Panc1 (cell line): ENCODE measurements around the gene IFNA1. TPM values are rescaled to one million over a fixed set of nuclear protein-coding genes. Genes with fewer than 3 reads are reported as not detected.

Experiments
- ATAC-seq: fragments of 200-7000 bp; cut with Tn5 transposase; 2 replicates; pipeline ENCODE4 v1.9.1; 2020; ENCODE audit warnings: mild to moderate bottlenecking, moderate library complexity
- Bru-seq: library from RNA; stranded (reverse); fragments of 400-500 nt; gene quantifications from one replicate; lab custom pipeline; 2021; lab: Mats Ljungman, UMichigan
- BruChase-seq, 2 experiments: library from RNA; stranded (reverse); fragments of 400-500 nt; gene quantifications; one replicate each; lab custom pipeline; 2021; lab: Mats Ljungman, UMichigan
- BruUV-seq: library from RNA; stranded (reverse); fragments of 400-500 nt; replicated peaks from 2 replicates; lab custom pipeline; 2021; lab: Mats Ljungman, UMichigan
- CTCF ChIA-PET: fragments of 300-600 bp; sonication (Branson Sonifier 250); formaldehyde crosslinking; loops from one replicate; lab custom pipeline; 2022; ENCODE audit warnings: antibody characterized with exemption; lab: Charles Lee
- POLR2A ChIA-PET: fragments of 300-600 bp; sonication (Branson Sonifier 250); formaldehyde crosslinking; loops from one replicate; lab custom pipeline; 2022; ENCODE audit warnings: antibody characterized with exemption; lab: Charles Lee
- DNase-seq: peaks from one replicate; pipeline ENCODE4 v3.0.0-alpha.2; 2010; ENCODE audit warnings: low read depth, low spot score
- H3K27ac ChIP-seq: 2 replicates; pipeline ENCODE4 v1.5.1; 2011; ENCODE audit warnings: mild to moderate bottlenecking, low read length, inconsistent platforms
- H3K27me3 ChIP-seq: fragments of 200-500 bp; sonication (Bioruptor generic); 2 replicates; pipeline ENCODE4 v1.6.0; 2014; ENCODE audit warnings: low read length, inconsistent platforms; ENCODE audit not compliant: control insufficient read depth, insufficient read depth
- H3K36me3 ChIP-seq: fragments of 200-500 bp; sonication (Bioruptor generic); 2 replicates; pipeline ENCODE4 v1.5.1; 2014; ENCODE audit warnings: inconsistent platforms, mild to moderate bottlenecking, low read length, moderate library complexity; ENCODE audit not compliant: control insufficient read depth, insufficient read depth
- H3K4me1 ChIP-seq: 2 replicates; pipeline ENCODE4 v1.5.1; 2011; ENCODE audit warnings: inconsistent platforms, mild to moderate bottlenecking, low read length, moderate library complexity; ENCODE audit not compliant: control insufficient read depth, insufficient read depth
- H3K4me3 ChIP-seq, 2 experiments: 2 replicates each; pipeline ENCODE4 v1.5.1; 2011 to 2012; ENCODE audit warnings: low read depth in 2 of 2, low read length in 2 of 2, mild to moderate bottlenecking in 2 of 2, inconsistent platforms in 1 of 2, moderate library complexity in 1 of 2
- H3K9me3 ChIP-seq: fragments of 200-500 bp; sonication (Bioruptor generic); 2 replicates; pipeline ENCODE4 v1.5.1; 2014; ENCODE audit warnings: low read depth, mild to moderate bottlenecking, inconsistent platforms, low read length, moderate library complexity; ENCODE audit not compliant: control insufficient read depth, insufficient read depth
- CTCF ChIP-seq: fragments of 450-650 bp; IDR thresholded peaks from 2 replicates; pipeline ENCODE4 v1.5.1; 2017; ENCODE audit warnings: mild to moderate bottlenecking
- POLR2AphosphoS5 ChIP-seq: IDR thresholded peaks from 2 replicates; pipeline ENCODE4 v1.6.1; 2012; ENCODE audit warnings: mild to moderate bottlenecking, low read depth, low read length, moderate library complexity
- REST ChIP-seq, 2 experiments: IDR thresholded peaks; 2 replicates each; pipeline ENCODE4 v1.6.1; 2011 to 2012; ENCODE audit warnings: low read depth in 2 of 2, control low read depth in 1 of 2, low read length in 1 of 2, mild to moderate bottlenecking in 1 of 2, moderate library complexity in 1 of 2; ENCODE audit not compliant: insufficient read depth in 1 of 2
- SIN3A ChIP-seq: IDR thresholded peaks from 2 replicates; pipeline ENCODE4 v1.6.1; 2012; ENCODE audit warnings: low read depth, mild to moderate bottlenecking, low read length, moderate library complexity, borderline replicate concordance; ENCODE audit not compliant: insufficient read depth
- TCF7L2 ChIP-seq: IDR thresholded peaks from 2 replicates; pipeline ENCODE4 v1.6.1; 2011; ENCODE audit warnings: mild to moderate bottlenecking, low read depth, low read length, inconsistent platforms
- in situ Hi-C: cut with HindIII; loops from 2 replicates; pipeline ENCODE4 v1.10.0; 2016; ENCODE audit warnings: low sequenced_read_pairs, low pct_unique_long_range_greater_than_20kb
- intact Hi-C: fragments of 100-400 bp; cut with micrococcal nuclease; formaldehyde crosslinking; loops from one replicate; pipeline ENCODE4 v1.10.0; 2022; ENCODE audit not compliant: unreplicated experiment
- long read RNA-seq: library from polyadenylated mRNA; unstranded; transcript quantifications from one replicate; pipeline ENCODE4 v2.0.0, GENCODE V29; 2021; ENCODE audit not compliant: unreplicated experiment
- polyA plus RNA-seq: library from polyadenylated mRNA; unstranded; fragments of >200 nt; gene quantifications from one replicate; pipeline ENCODE4 v1.2.1, GENCODE V29; 2012; ENCODE audit warnings: missing spikeins; ENCODE audit not compliant: insufficient read length
- total RNA-seq: library from RNA; stranded (reverse); gene quantifications from one replicate; pipeline ENCODE4 v1.2.1, GENCODE V29; 2021; ENCODE audit not compliant: unreplicated experiment

IFNA1 gene
- total RNA-seq (not detected), Bru-seq, nascent RNA (not detected), BruChase-seq, experiment 1, labeled RNA remaining after a 2-hour chase (not detected), BruChase-seq, experiment 2, labeled RNA remaining after a 6-hour chase (not detected)
- polyA plus RNA-seq = not detected
- long read RNA-seq = 0 reads

GRCh38 chr9:21440139-21440538 is at the start of gene IFNA1:
Gene IFNA1 (plus strand): TSS chr9:21440439. CDS start chr9:21440508, 69 bp downstream.
- Histone ChIP-seq H3K27ac (no peak within 1 kb of the TSS), H3K36me3 (no peaks in the 10 kb centered on the region), H3K4me3 (no peak within 1 kb of the TSS), H3K4me1 (no peaks in the 10 kb centered on the region), H3K9me3 (no peaks in the 10 kb centered on the region), H3K27me3 (no peaks in the 10 kb centered on the region)
- intact Hi-C loops = no loop called here
- in situ Hi-C loops = no loop called here
- no TSS peak for BruUV-seq
- no peak for TF ChIP-seq POLR2AphosphoS5
- TF ChIP-seq SIN3A = no peak
- no peak for TF ChIP-seq CTCF
- TF ChIP-seq TCF7L2 = no peak
- TF ChIP-seq REST (IDR thresholded peaks at IDR 0.05; ENCODE audit: insufficient read depth in 1 of 2, low read depth in 2 of 2, low read length in 1 of 2) = no peak
- ATAC-seq = no peak
- ChIA-PET CTCF (no interaction called here), POLR2A (no interaction called here)
- no peak for DNase-seq

- BruUV-seq = no TSS peak
- intact Hi-C loops = no loop called here
- in situ Hi-C loops = no loop called here
- CTCF ChIA-PET = no interaction called here
- POLR2A ChIA-PET = no interaction called here
- Histone ChIP-seq H3K36me3 (no peaks in the 10 kb centered on the region), H3K4me1 (no peaks in the 10 kb centered on the region), H3K9me3 (no peaks in the 10 kb centered on the region), H3K4me3 (no peak overlapping the region), H3K27me3 (no peaks in the 10 kb centered on the region), H3K27ac (no peak overlapping the region)
- ATAC-seq (peak; percentile 91), DNase-seq (no peak)
- TF ChIP-seq SIN3A (no peak), POLR2AphosphoS5 (no peak), CTCF (0 out of 2 replicates have a peak, but pooled peaks have one; percentile 21)
Measured at GRCh38 chr9:21392270-21392669, 48.0 kb upstream of the IFNA1 start.
